ENCODE results near the gene VPS29.

Gene VPS29

DNA sequence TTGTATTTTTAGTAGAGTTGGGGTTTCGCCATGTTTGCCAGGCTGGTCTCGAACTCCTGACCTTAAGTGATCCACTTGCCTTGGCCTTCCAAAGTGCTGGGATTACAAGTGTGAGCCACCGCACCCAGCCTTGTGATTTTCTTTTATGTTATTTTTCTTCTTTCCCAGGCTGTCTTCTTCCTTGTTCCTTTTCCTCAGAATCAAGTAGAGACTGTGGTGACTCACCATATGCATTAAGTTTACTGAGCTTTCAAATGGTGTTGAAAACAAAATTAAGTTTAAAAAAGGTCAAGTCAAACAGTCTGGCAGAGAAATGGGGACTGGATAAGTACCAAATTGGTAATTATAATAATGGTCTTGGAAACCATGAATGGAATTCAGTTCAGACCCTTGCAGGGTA is 57.5 kb downstream of the VPS29 start:
- DNase-seq (ENCODE audit: low spot score): no peak
